KMS-11 (cell line): ENCODE data around the gene ZNF710.

Source experiments
- H2AFZ ChIP-seq: fragments of 200-600 bp; sonication (generic); 2 replicates; pipeline ENCODE4 v1.6.1; 2016; ENCODE audit warnings: antibody characterized with exemption, mixed run types, low read depth
- H3K27ac ChIP-seq: fragments of 200-600 bp; sonication (generic); 2 replicates; pipeline ENCODE4 v1.6.1; 2016; ENCODE audit warnings: mild to moderate bottlenecking, mixed run types
- H3K27me3 ChIP-seq: fragments of 200-600 bp; sonication (generic); 2 replicates; pipeline ENCODE4 v1.6.1; 2017; ENCODE audit warnings: mild to moderate bottlenecking, low read depth, mixed run types, moderate library complexity; ENCODE audit not compliant: insufficient read depth
- H3K36me3 ChIP-seq: fragments of 200-600 bp; sonication (generic); 2 replicates; pipeline ENCODE4 v1.6.1; 2017; ENCODE audit warnings: mild to moderate bottlenecking, mixed run types; ENCODE audit not compliant: insufficient read depth
- H3K4me1 ChIP-seq: fragments of 200-600 bp; sonication (generic); 2 replicates; pipeline ENCODE4 v1.6.1; 2016; ENCODE audit warnings: mild to moderate bottlenecking, low read depth, mixed run types; ENCODE audit not compliant: poor library complexity, severe bottlenecking
- H3K4me2 ChIP-seq: fragments of 200-600 bp; sonication (generic); 2 replicates; pipeline ENCODE4 v1.7.0; 2016; ENCODE audit warnings: mild to moderate bottlenecking, mixed run types
- H3K4me3 ChIP-seq: fragments of 200-600 bp; sonication (generic); IDR thresholded peaks from 2 replicates; pipeline ENCODE4 v1.6.1; 2017; ENCODE audit warnings: low read depth, low read length, mixed read lengths; ENCODE audit not compliant: insufficient read depth
- H3K79me2 ChIP-seq: fragments of 200-600 bp; sonication (generic); 2 replicates; pipeline ENCODE4 v1.6.1; 2016; ENCODE audit warnings: low read depth, mixed run types; ENCODE audit not compliant: insufficient read depth
- H3K9ac ChIP-seq: fragments of 200-600 bp; sonication (generic); 2 replicates; pipeline ENCODE4 v1.6.1; 2016; ENCODE audit warnings: mild to moderate bottlenecking, mixed run types
- H4K20me1 ChIP-seq: fragments of 200-600 bp; sonication (generic); 2 replicates; pipeline ENCODE4 v1.6.1; 2016; ENCODE audit warnings: mild to moderate bottlenecking, mixed run types; ENCODE audit not compliant: insufficient read depth
- CTCF ChIP-seq: fragments of 200-600 bp; sonication (generic); conservative IDR thresholded peaks from 2 replicates; pipeline ENCODE4 v1.6.1; 2017; ENCODE audit warnings: low read depth, mild to moderate bottlenecking, antibody characterized with exemption, low read length, moderate library complexity, mixed read lengths

The ZNF710 gene

DNA sequence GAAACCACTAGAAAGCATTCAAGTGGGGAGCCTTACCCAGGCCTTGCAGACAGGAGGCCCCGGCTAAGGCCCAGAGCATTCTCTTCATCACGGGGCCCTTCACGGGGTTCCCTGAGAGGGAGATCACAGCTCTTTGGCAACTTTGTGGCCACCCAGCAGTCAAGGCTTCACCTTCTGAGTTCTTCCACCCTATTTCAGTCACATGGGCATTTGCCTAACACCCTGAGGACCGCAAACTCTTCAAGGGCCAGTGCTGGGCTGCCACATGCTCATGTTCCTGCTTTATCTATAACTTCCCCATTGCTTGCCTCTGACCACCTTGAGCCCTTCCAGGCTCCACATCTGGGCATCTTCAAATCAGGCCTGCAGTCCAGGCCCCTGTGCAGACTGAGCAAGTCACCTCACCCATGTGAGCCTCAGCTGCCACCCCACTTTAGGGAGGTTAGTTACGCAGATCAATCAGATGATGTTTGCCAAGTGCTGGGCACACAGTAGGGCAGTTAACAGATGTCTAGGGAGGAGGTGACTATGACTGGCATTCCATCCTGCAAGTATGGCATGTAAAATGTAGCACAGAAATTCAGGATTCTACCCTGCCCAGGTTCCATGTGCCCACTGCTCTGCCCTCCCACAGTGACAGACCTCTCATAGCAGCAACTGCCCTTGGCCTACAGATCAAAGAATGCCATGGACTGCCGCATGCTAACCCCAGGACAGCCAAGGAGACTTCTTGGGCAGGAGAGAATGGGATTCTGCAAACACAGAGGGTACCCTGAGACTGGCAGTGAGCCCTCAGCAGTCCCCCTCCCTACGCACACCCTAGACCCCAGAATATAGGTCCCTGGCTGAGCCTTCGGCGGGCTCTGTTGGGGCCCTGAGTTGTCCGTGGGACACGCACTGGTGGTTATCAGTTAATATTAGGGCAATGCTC is 37.6 kb upstream of the ZNF710 start:
- Histone ChIP-seq H3K27me3 (no peaks in the 10 kb centered on the region), H2AFZ (no peak overlapping the region), H3K4me3 (no peak overlapping the region), H3K27ac (no peak overlapping the region), H3K4me1 (no peaks in the 10 kb centered on the region), H4K20me1 (no peaks in the 10 kb centered on the region), H3K9ac (no peak overlapping the region), H3K79me2 (no peaks in the 10 kb centered on the region), H3K4me2 (no peak overlapping the region), H3K36me3 (no peaks in the 10 kb centered on the region)
- no peak for TF ChIP-seq CTCF

GRCh38 chr15:89964232-89964954 is 36.7 kb upstream of the ZNF710 start:
- Histone ChIP-seq H3K4me1 (no peaks in the 10 kb centered on the region), H3K4me3 (no peak overlapping the region), H4K20me1 (no peaks in the 10 kb centered on the region), H3K4me2 (no peak overlapping the region), H3K9ac (no peak overlapping the region), H2AFZ (no peak overlapping the region), H3K27me3 (no peaks in the 10 kb centered on the region), H3K27ac (no peak overlapping the region), H3K36me3 (no peaks in the 10 kb centered on the region), H3K79me2 (no peaks in the 10 kb centered on the region)
- no peak for TF ChIP-seq CTCF

DNA sequence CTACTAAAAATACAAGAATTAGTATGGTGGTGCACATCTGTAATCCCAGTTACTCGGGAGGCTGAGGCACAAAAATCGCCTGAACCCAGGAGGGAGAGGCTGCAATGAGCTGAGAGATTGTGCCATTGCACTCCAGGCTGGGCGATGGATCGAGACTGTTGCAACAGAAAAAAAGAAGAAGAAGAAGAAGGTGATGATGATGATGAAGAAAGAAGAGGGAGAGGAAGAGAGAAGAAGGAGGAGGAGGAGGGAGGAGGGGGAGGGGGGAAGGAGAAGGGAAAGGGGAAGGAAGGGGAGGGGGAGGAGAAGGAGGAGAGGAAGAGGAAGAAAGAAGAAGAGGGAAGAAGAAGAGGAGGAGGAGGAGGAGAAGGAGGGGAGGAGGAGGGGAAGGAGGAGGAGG is 33.2 kb upstream of the ZNF710 start:
- TF ChIP-seq CTCF, result no peak
- Histone ChIP-seq H3K36me3 (no peaks in the 10 kb centered on the region), H4K20me1 (no peaks in the 10 kb centered on the region), H2AFZ (no peak overlapping the region), H3K27me3 (no peaks in the 10 kb centered on the region), H3K4me3 (no peak overlapping the region), H3K4me2 (no peak overlapping the region), H3K79me2 (no peaks in the 10 kb centered on the region), H3K4me1 (peaks cover 10% of the 10 kb centered on the region), H3K9ac (no peak overlapping the region), H3K27ac (no peak overlapping the region)

GRCh38 chr15:89971592-89971997 is 29.5 kb upstream of the ZNF710 start:
- Histone ChIP-seq H3K27me3 (no peaks in the 10 kb centered on the region), H4K20me1 (no peaks in the 10 kb centered on the region), H3K79me2 (no peaks in the 10 kb centered on the region), H3K27ac (no peak overlapping the region), H3K4me2 (peak overlapping the region; percentile 13; the same call in 1 of the 2 replicates), H2AFZ (peak overlapping the region; percentile 48; the same call in 1 of the 2 replicates), H3K4me1 (peaks cover 10% of the 10 kb centered on the region), H3K9ac (no peak overlapping the region), H3K36me3 (no peaks in the 10 kb centered on the region), H3K4me3 (no peak overlapping the region)
- peak; percentile 76 for TF ChIP-seq CTCF
